GM12865 (cell line): Measurements from ENCODE around the gene SPRYD3.
"Not testable (repeated sequence)": the region's sequence is repeated elsewhere in the genome, so short reads cannot be mapped to it uniquely, and the experiment has no call there.

Source experiments
- DNase-seq: peaks from one replicate; pipeline ENCODE4 v3.0.0; 2010; ENCODE audit warnings: low read depth
- H3K4me3 ChIP-seq: 2 replicates; pipeline ENCODE4 v1.5.1; 2011; ENCODE audit warnings: mild to moderate bottlenecking, low read depth, low read length, control low read depth
- TF ChIP-seq, protein P1 (sequence below): IDR thresholded peaks from 2 replicates; pipeline ENCODE4 v1.5.1; 2011; ENCODE audit warnings: low read length, control low read depth, low read depth, inconsistent platforms; ENCODE audit not compliant: insufficient read depth; ENCODE audit errors: missing control alignments

Gene SPRYD3

DNA sequence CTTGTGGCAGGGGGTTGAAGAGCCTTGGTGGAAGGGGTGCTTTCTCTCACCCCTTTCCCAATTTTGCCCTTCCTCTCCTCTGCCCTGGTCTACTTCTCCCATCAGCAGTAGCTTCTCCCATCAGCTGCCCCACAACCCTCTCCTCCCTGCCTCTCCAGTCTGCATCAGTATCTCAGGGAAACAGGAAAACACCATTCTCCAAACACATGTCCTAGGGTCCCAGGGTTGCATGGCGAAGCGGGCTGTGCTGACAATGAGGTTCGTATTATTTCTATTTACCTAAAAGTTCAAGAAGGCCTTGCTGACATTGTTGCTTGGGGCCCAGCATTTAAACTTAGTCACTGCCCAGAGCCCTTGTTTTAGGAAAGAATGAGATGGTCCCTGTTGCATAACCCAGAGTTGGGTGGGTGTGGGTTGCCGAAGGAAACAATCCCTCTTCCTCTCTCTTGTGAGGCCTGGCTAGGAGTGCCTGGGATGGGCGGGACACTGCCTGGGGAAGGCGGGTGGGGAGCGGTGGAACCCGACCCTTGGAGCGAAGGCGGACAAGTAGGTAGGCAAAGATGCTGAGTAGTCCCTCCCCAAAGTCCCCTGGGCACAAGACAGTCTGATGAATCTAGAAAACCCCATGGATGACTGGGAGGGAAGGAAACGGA is 17.0 kb upstream of the SPRYD3 start:
- no peak overlapping the region for H3K4me3 ChIP-seq
- DNase-seq: no peak
- TF ChIP-seq, protein P1, sequence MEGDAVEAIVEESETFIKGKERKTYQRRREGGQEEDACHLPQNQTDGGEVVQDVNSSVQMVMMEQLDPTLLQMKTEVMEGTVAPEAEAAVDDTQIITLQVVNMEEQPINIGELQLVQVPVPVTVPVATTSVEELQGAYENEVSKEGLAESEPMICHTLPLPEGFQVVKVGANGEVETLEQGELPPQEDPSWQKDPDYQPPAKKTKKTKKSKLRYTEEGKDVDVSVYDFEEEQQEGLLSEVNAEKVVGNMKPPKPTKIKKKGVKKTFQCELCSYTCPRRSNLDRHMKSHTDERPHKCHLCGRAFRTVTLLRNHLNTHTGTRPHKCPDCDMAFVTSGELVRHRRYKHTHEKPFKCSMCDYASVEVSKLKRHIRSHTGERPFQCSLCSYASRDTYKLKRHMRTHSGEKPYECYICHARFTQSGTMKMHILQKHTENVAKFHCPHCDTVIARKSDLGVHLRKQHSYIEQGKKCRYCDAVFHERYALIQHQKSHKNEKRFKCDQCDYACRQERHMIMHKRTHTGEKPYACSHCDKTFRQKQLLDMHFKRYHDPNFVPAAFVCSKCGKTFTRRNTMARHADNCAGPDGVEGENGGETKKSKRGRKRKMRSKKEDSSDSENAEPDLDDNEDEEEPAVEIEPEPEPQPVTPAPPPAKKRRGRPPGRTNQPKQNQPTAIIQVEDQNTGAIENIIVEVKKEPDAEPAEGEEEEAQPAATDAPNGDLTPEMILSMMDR: no peak

GRCh38 chr12:53095596-53095895 is 16.4 kb upstream of the SPRYD3 start:
- not testable (repeated sequence) for DNase-seq, H3K4me3 ChIP-seq

DNA sequence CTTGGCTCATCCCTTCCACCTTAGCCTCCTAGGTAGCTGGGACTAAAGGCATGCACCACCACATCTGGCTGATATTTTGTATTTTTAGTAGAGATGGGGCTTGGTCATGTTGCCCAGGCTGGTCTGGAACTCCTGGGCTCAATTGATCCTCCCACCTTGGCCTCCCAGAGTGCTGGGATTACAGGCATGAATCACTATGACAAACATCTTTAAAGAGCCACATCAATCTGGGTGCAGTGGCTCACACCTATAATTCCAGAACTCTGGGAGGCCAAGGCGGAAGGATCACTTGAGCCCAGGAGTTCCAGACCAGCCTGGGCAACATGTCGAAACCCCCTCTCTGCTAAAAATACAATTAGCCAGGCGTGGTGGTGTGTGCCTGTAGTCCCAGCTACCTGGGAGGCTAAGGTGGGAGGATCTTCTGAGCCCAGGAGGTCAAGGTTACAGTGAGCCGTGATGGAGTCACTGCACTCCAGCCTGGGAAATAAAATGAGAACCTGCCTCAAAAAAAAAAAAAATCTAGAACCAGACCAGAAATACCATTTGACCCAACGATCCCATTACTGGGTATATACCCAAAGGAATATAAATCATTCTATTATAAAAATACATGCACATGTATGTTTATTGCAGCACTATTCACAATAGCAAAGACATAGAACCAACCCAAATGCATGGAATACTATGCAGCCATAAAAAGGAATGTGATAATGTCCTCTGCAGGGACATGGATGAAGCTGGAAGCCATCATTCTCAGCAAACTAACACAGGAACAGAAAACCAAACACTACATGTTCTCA is 15.8 kb upstream of the SPRYD3 start:
- not testable (repeated sequence) for DNase-seq, H3K4me3 ChIP-seq

DNA sequence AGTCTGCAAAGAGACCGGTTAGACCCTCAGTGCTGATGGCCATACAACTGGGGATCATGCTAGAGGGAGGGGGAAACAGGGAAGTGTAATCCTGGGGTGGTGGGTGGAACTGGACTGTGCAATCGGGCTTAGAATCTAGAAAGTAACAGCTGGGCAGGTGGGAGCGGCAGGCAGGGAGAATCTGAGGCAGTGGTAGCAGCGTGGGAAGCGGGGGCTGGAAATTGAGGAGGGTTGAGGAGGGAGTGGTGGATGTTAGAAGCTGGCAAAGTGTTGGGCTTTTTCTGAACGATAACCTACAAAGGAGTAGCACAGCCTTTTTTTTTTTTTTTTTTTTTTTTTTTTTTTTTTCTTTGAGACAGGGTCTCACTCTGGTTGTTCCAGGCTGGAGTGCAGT is 15.2 kb upstream of the SPRYD3 start:
- no peak for DNase-seq
- no peak overlapping the region for H3K4me3 ChIP-seq
- TF ChIP-seq, protein P1: no peak

DNA sequence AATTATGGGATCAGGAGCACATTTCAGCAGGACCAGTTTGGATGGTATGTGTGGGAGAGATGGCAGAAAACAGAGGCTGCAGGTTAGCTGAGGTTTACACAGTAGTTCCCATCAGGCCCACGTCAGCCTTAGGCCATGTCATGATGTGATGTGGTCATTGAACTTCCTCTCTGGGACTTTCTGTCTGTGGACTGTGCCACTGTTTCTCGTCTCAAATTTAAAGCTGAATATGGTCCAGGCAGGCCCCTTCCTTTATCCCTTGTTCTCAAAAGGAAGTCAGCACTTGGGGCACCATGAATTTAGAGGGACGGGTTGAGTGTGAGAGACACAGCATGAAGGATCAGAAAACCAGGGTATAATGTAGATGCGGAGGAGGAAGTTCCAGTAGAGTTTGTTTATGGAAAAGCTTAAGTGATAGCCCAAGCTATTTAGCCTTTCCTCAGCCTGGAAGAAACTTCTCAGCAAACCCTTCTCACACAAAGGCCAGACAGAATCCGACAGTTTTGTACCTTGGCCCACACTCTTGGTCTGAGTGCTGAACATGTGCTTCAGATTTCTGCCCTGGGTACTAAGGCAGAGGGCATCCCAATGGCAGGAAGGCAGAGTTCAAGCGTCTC is 14.7 kb upstream of the SPRYD3 start:
- TF ChIP-seq, protein P1: no peak
- no peak overlapping the region for H3K4me3 ChIP-seq
- DNase-seq: no peak

- no peak for DNase-seq
- H3K4me3 ChIP-seq: no peak overlapping the region
- TF ChIP-seq, protein P1: no peak
Measured at GRCh38 chr12:53091756-53092155, 12.6 kb upstream of the SPRYD3 start.

DNA sequence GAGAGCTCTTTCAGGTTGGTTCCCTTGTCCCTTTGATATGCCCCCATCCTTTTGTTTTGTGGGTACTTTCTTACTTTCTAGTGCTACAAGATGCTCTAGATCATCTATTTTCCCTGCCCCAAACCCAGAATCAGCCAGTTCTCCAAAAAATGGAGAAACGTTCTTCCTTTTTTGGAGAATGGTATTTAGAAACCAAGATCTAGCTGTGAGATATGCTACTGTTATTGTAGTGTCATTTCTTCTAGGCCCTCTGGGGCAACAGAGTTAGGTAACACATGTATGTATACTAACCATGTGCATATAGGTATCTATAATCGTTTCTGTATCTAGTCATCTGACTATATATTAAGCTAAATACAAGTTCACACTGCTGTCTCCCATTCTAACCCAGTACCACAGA is 11.4 kb upstream of the SPRYD3 start:
- no peak overlapping the region for H3K4me3 ChIP-seq
- no peak for DNase-seq
- TF ChIP-seq, protein P1: no peak

GRCh38 chr12:53090105-53090504 is 10.9 kb upstream of the SPRYD3 start:
- no peak for DNase-seq
- TF ChIP-seq, protein P1: no peak
- no peak overlapping the region for H3K4me3 ChIP-seq
